Vagina (tissue), 2 donors: ENCODE results near the gene MLNR. TPM values are rescaled to one million over a fixed set of nuclear protein-coding genes. Genes with fewer than 3 reads are reported as not detected.

ENCODE experiments used
- DNase-seq, 2 donors: peaks; one replicate each; pipeline ENCODE4 v3.0.0-alpha.2; 2017; ENCODE audit errors: extremely low spot score in 2 of 2
- H3K27ac ChIP-seq: fragments of 200-600 bp; sonication (generic); one replicate; pipeline ENCODE4 v1.5.1; 2019
- H3K27me3 ChIP-seq: fragments of 200-600 bp; sonication (generic); one replicate; pipeline ENCODE4 v1.5.1; 2019
- H3K36me3 ChIP-seq, 2 donors: fragments of 200-600 bp; sonication (generic); one replicate each; pipeline ENCODE4 v1.5.1; 2017 to 2019
- H3K4me1 ChIP-seq: fragments of 200-600 bp; sonication (generic); one replicate; pipeline ENCODE4 v1.5.1; 2019
- H3K4me3 ChIP-seq, 2 donors: fragments of 200-600 bp; sonication (generic); 1 replicate in 1 of 2; 2 replicates in 1 of 2; pipeline ENCODE4 v1.5.1; 2016 to 2019
- H3K9me3 ChIP-seq: fragments of 200-600 bp; sonication (generic); one replicate; pipeline ENCODE4 v1.5.1; 2019
- CTCF ChIP-seq, 3 experiments: fragments of 450-650 bp in 2 of 3; fragments of 200-600 bp in 1 of 3; sonication (generic) in 1 of 3; IDR thresholded peaks; one replicate each; pipeline ENCODE4 v1.5.1; 2017 to 2019; ENCODE audit warnings: antibody characterized with exemption in 3 of 3, mild to moderate bottlenecking in 2 of 3, moderate library complexity in 2 of 3
- POLR2A ChIP-seq, 2 donors: fragments of 450-650 bp; IDR thresholded peaks; one replicate each; pipeline ENCODE4 v1.6.1; 2017; ENCODE audit warnings: antibody characterized with exemption in 2 of 2, mild to moderate bottlenecking in 2 of 2, moderate library complexity in 2 of 2
- POLR2AphosphoS5 ChIP-seq, 2 donors: sonication (generic); formaldehyde crosslinking; IDR thresholded peaks; one replicate each; pipeline ENCODE4 v1.9.0; 2017; ENCODE audit warnings: antibody characterized with exemption in 2 of 2, mild to moderate bottlenecking in 2 of 2, low read depth in 1 of 2; ENCODE audit not compliant: insufficient read depth in 1 of 2
- intact Hi-C: fragments of 100-400 bp; cut with DNase I; formaldehyde crosslinking; loops from one replicate; pipeline ENCODE4 v1.15.1; 2023
- total RNA-seq: library from RNA; depleted of rRNA; stranded (reverse); fragments of >200 nt; gene quantifications from one replicate; pipeline ENCODE4 v1.2.3, GENCODE V29; 2016

MLNR gene
- not detected for total RNA-seq

- TF ChIP-seq CTCF (IDR thresholded peaks at IDR 0.05) = no peak
- no peak for TF ChIP-seq POLR2A (IDR thresholded peaks at IDR 0.05)
- TF ChIP-seq POLR2AphosphoS5 (IDR thresholded peaks at IDR 0.05; ENCODE audit: insufficient read depth in 1 of 2, low read depth in 1 of 2) = no peak
- Histone ChIP-seq H3K27ac (no peak within 1 kb of the TSS), H3K36me3 (no peaks in the 10 kb centered on the region), H3K9me3 (no peaks in the 10 kb centered on the region), H3K4me1 (peaks cover 5% of the 10 kb centered on the region), H3K27me3 (peaks cover 18% of the 10 kb centered on the region), H3K4me3 (peak within 1 kb of the TSS; percentile 42 to 53)
- no peak for DNase-seq
- intact Hi-C loops = no loop called here
Observed at GRCh38 chr13:49220036-49220855, at the start of gene MLNR. Gene MLNR, plus strand, starts transcription at chr13:49220338. Its CDS starts 0 bp downstream, at chr13:49220338.

GRCh38 chr13:49171359-49171758 is 48.8 kb upstream of the MLNR start:
- Histone ChIP-seq H3K36me3 (peaks cover 0 to 14% of the 10 kb centered on the region in 2 donors), H3K4me3 (no peak overlapping the region), H3K27ac (no peak overlapping the region), H3K4me1 (no peaks in the 10 kb centered on the region), H3K27me3 (no peaks in the 10 kb centered on the region), H3K9me3 (no peaks in the 10 kb centered on the region)
- intact Hi-C loops = no loop called here
- DNase-seq = no peak
- no peak for TF ChIP-seq CTCF (IDR thresholded peaks at IDR 0.05)
- TF ChIP-seq POLR2A (IDR thresholded peaks at IDR 0.05) = no peak
- TF ChIP-seq POLR2AphosphoS5 (IDR thresholded peaks at IDR 0.05; ENCODE audit: insufficient read depth in 1 of 2, low read depth in 1 of 2) = no peak

GRCh38 chr13:49183672-49184325 is 36.3 kb upstream of the MLNR start:
- DNase-seq = no peak
- intact Hi-C loops = no loop called here
- Histone ChIP-seq H3K27me3 (no peaks in the 10 kb centered on the region), H3K4me1 (no peaks in the 10 kb centered on the region), H3K27ac (no peak overlapping the region), H3K36me3 (peaks cover 0 to 38% of the 10 kb centered on the region in 2 donors), H3K4me3 (no peak overlapping the region), H3K9me3 (no peaks in the 10 kb centered on the region)
- TF ChIP-seq POLR2AphosphoS5 (IDR thresholded peaks at IDR 0.05; ENCODE audit: insufficient read depth in 1 of 2, low read depth in 1 of 2) (no peak), POLR2A (IDR thresholded peaks at IDR 0.05) (no peak), CTCF (IDR thresholded peaks at IDR 0.05) (no peak)

- no peak overlapping the region for H3K4me3 ChIP-seq
- H3K27ac ChIP-seq = no peak overlapping the region
- intact Hi-C loops = no loop called here
- DNase-seq = no peak
- H3K9me3 ChIP-seq = no peaks in the 10 kb centered on the region
- H3K27me3 ChIP-seq = no peaks in the 10 kb centered on the region
- no peaks in the 10 kb centered on the region for H3K4me1 ChIP-seq
- peaks cover 0 to 44% of the 10 kb centered on the region in 2 donors for H3K36me3 ChIP-seq
- TF ChIP-seq CTCF (IDR thresholded peaks at IDR 0.05) (no peak), POLR2AphosphoS5 (IDR thresholded peaks at IDR 0.05; ENCODE audit: insufficient read depth in 1 of 2, low read depth in 1 of 2) (no peak), POLR2A (IDR thresholded peaks at IDR 0.05) (no peak)
Observed at GRCh38 chr13:49184621-49185020, 35.5 kb upstream of the MLNR start.

GRCh38 chr13:49185264-49185663 is 34.9 kb upstream of the MLNR start:
- intact Hi-C loops = no loop called here
- no peak for DNase-seq
- no peak overlapping the region for H3K4me3 ChIP-seq
- no peak overlapping the region for H3K27ac ChIP-seq
- no peaks in the 10 kb centered on the region for H3K4me1 ChIP-seq
- H3K27me3 ChIP-seq = no peaks in the 10 kb centered on the region
- no peaks in the 10 kb centered on the region for H3K9me3 ChIP-seq
- TF ChIP-seq POLR2A (IDR thresholded peaks at IDR 0.05) (no peak), CTCF (IDR thresholded peaks at IDR 0.05) (no peak), POLR2AphosphoS5 (IDR thresholded peaks at IDR 0.05; ENCODE audit: insufficient read depth in 1 of 2, low read depth in 1 of 2) (no peak)
- peaks cover 0 to 50% of the 10 kb centered on the region in 2 donors for H3K36me3 ChIP-seq
